Suprapubic skin (tissue), 4 donors: ENCODE results near the gene APPL2. TPM values are rescaled to one million over a fixed set of nuclear protein-coding genes. Genes with fewer than 3 reads are reported as not detected.

Experiments
- DNase-seq, 2 donors: peaks; one replicate each; pipeline ENCODE4 v3.0.0-alpha.2; 2019; ENCODE audit warnings: low spot score in 2 of 2
- H3K27ac ChIP-seq: fragments of 200-600 bp; sonication (generic); one replicate; pipeline ENCODE4 v1.5.1; 2019
- H3K27me3 ChIP-seq: fragments of 200-600 bp; sonication (generic); one replicate; pipeline ENCODE4 v1.5.1; 2019
- H3K36me3 ChIP-seq: fragments of 200-600 bp; sonication (generic); one replicate; pipeline ENCODE4 v1.5.1; 2019
- H3K4me1 ChIP-seq: fragments of 200-600 bp; sonication (generic); one replicate; pipeline ENCODE4 v1.5.1; 2019
- H3K4me3 ChIP-seq: fragments of 200-600 bp; sonication (generic); one replicate; pipeline ENCODE4 v1.5.1; 2019; ENCODE audit warnings: mild to moderate bottlenecking
- H3K9me3 ChIP-seq: fragments of 200-600 bp; sonication (generic); one replicate; pipeline ENCODE4 v1.5.1; 2019
- CTCF ChIP-seq, 2 donors: fragments of 200-600 bp in 1 of 2; fragments of 450-650 bp in 1 of 2; sonication (generic) in 1 of 2; IDR thresholded peaks; one replicate each; pipeline ENCODE4 v1.5.1; 2016 to 2019; ENCODE audit warnings: antibody characterized with exemption in 2 of 2, mild to moderate bottlenecking in 1 of 2, moderate library complexity in 1 of 2
- EP300 ChIP-seq: sonication (generic); formaldehyde crosslinking; IDR thresholded peaks from one replicate; pipeline ENCODE4 v1.6.1; 2017; ENCODE audit warnings: antibody characterized with exemption
- POLR2A ChIP-seq, 2 donors: fragments of 450-650 bp; IDR thresholded peaks; one replicate each; pipeline ENCODE4 v1.6.1; 2017; ENCODE audit warnings: antibody characterized with exemption in 2 of 2, mild to moderate bottlenecking in 2 of 2, moderate library complexity in 2 of 2
- POLR2AphosphoS5 ChIP-seq, 3 donors: sonication (generic); formaldehyde crosslinking; IDR thresholded peaks; one replicate each; pipeline ENCODE4 v1.6.1; 2017; ENCODE audit warnings: antibody characterized with exemption in 3 of 3
- WGBS: methylation state at CpG from one replicate; pipeline ENCODE4 v1.1.5; 2018; 5-methylcytosine and 5-hydroxymethylcytosine counted together
- total RNA-seq, 4 donors: library from RNA; depleted of rRNA; stranded (reverse); fragments of >200 nt; gene quantifications; one replicate each; pipeline ENCODE4 v1.1.0, GENCODE V29; 2016

The APPL2 gene
- total RNA-seq, 4 donors from 2014 or later = 95.2 to 172 (median 110) TPM

GRCh38 chr12:105219261-105220028 lies 16.5 kb downstream of the APPL2 start:
- Histone ChIP-seq H3K4me3 (no peak overlapping the region), H3K4me1 (peaks cover 76% of the 10 kb centered on the region), H3K27me3 (no peaks in the 10 kb centered on the region), H3K9me3 (no peaks in the 10 kb centered on the region), H3K27ac (peak overlapping the region; percentile 56), H3K36me3 (peaks cover 70% of the 10 kb centered on the region)
- DNase-seq = no peak
- TF ChIP-seq EP300 = no peak
- TF ChIP-seq POLR2AphosphoS5 (IDR thresholded peaks at IDR 0.05) = no peak
- TF ChIP-seq POLR2A (IDR thresholded peaks at IDR 0.05) = no peak
- no peak for TF ChIP-seq CTCF (IDR thresholded peaks at IDR 0.05)
- 57% methylated on average over 4 of the region's 4 CpGs for WGBS

GRCh38 chr12:105218434-105218833 lies 17.5 kb downstream of the APPL2 start:
- H3K27ac ChIP-seq = peak overlapping the region; percentile 56
- DNase-seq = no peak

GRCh38 chr12:105214670-105215375 lies 21.2 kb downstream of the APPL2 start:
- Histone ChIP-seq H3K4me1 (peaks cover 37% of the 10 kb centered on the region), H3K36me3 (peaks cover 74% of the 10 kb centered on the region), H3K27ac (peak overlapping the region; percentile 59), H3K9me3 (no peaks in the 10 kb centered on the region), H3K27me3 (no peaks in the 10 kb centered on the region), H3K4me3 (no peak overlapping the region)
- DNase-seq = no peak
- WGBS = 45% methylated on average over 9 of the region's 9 CpGs
- no peak for TF ChIP-seq POLR2A (IDR thresholded peaks at IDR 0.05)
- TF ChIP-seq EP300 = no peak

More at GRCh38 chr12:105218434-105218833, 17.5 kb downstream of the APPL2 start:
- TF ChIP-seq EP300 = no peak
- TF ChIP-seq CTCF (IDR thresholded peaks at IDR 0.05) = no peak
- Histone ChIP-seq H3K9me3 (no peaks in the 10 kb centered on the region), H3K4me3 (no peak overlapping the region), H3K36me3 (peaks cover 69% of the 10 kb centered on the region), H3K4me1 (peaks cover 69% of the 10 kb centered on the region), H3K27me3 (no peaks in the 10 kb centered on the region)
- 30% methylated on average over 7 of the region's 7 CpGs for WGBS

- H3K4me3 ChIP-seq = no peak overlapping the region
- peaks cover 78% of the 10 kb centered on the region for H3K36me3 ChIP-seq
- 51% methylated on average over 6 of the region's 6 CpGs for WGBS
- DNase-seq = no peak
- H3K27me3 ChIP-seq = no peaks in the 10 kb centered on the region
- peak overlapping the region; percentile 59 for H3K27ac ChIP-seq
- H3K9me3 ChIP-seq = no peaks in the 10 kb centered on the region
- TF ChIP-seq EP300 (no peak), POLR2A (IDR thresholded peaks at IDR 0.05) (no peak), CTCF (IDR thresholded peaks at IDR 0.05) (no peak), POLR2AphosphoS5 (IDR thresholded peaks at IDR 0.05) (no peak)
- peaks cover 30% of the 10 kb centered on the region for H3K4me1 ChIP-seq
These were observed 21.8 kb downstream of the APPL2 start for GRCh38 chr12:105214148-105214547.

GRCh38 chr12:105212438-105212837 lies 23.5 kb downstream of the APPL2 start:
- peaks cover 19% of the 10 kb centered on the region for H3K4me1 ChIP-seq
- H3K27ac ChIP-seq = no peak overlapping the region
- H3K36me3 ChIP-seq = peaks cover 85% of the 10 kb centered on the region
- TF ChIP-seq CTCF (IDR thresholded peaks at IDR 0.05) = no peak
- no peak for TF ChIP-seq POLR2A (IDR thresholded peaks at IDR 0.05)
- no peak for TF ChIP-seq POLR2AphosphoS5 (IDR thresholded peaks at IDR 0.05)
- no peak for TF ChIP-seq EP300
- no peak for DNase-seq
- H3K27me3 ChIP-seq = no peaks in the 10 kb centered on the region
- WGBS = 52% methylated on average over 6 of the region's 6 CpGs
- H3K4me3 ChIP-seq = no peak overlapping the region
- no peaks in the 10 kb centered on the region for H3K9me3 ChIP-seq
